ENCODE results near the gene NCBP2L. TPM values are rescaled to one million over a fixed set of nuclear protein-coding genes. Genes with fewer than 3 reads are reported as not detected.

NCBP2L gene
- total and polyA plus RNA-seq, 4 donors, result 0.02 to 0.24 (median 0.08) TPM; not detected in 1

DNA sequence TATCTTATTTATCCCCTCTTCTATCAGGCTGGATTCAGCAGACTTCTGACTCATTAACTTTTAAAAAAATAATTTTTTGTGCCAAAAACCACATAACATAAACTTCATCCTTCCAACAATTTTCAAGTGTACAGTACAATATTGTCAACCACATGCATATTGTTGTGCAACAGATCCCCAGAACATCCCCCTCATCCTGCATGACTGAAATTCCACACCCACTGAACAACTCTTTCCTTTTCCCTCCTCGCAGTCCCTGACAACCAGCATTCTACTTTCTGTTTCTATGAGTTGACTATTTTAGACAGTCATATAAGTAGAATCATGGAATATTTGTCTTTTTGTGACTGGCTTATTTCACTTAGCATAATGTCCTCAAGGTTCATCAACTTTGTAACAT, 45.9 kb downstream of the NCBP2L start (continued):
- TF ChIP-seq EGR1 (IDR thresholded peaks at IDR 0.05; ENCODE audit: low read depth in 2 of 2), result no peak
- TF ChIP-seq, protein P1, sequence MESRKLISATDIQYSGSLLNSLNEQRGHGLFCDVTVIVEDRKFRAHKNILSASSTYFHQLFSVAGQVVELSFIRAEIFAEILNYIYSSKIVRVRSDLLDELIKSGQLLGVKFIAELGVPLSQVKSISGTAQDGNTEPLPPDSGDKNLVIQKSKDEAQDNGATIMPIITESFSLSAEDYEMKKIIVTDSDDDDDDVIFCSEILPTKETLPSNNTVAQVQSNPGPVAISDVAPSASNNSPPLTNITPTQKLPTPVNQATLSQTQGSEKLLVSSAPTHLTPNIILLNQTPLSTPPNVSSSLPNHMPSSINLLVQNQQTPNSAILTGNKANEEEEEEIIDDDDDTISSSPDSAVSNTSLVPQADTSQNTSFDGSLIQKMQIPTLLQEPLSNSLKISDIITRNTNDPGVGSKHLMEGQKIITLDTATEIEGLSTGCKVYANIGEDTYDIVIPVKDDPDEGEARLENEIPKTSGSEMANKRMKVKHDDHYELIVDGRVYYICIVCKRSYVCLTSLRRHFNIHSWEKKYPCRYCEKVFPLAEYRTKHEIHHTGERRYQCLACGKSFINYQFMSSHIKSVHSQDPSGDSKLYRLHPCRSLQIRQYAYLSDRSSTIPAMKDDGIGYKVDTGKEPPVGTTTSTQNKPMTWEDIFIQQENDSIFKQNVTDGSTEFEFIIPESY (IDR thresholded peaks at IDR 0.05), result no peak

DNA sequence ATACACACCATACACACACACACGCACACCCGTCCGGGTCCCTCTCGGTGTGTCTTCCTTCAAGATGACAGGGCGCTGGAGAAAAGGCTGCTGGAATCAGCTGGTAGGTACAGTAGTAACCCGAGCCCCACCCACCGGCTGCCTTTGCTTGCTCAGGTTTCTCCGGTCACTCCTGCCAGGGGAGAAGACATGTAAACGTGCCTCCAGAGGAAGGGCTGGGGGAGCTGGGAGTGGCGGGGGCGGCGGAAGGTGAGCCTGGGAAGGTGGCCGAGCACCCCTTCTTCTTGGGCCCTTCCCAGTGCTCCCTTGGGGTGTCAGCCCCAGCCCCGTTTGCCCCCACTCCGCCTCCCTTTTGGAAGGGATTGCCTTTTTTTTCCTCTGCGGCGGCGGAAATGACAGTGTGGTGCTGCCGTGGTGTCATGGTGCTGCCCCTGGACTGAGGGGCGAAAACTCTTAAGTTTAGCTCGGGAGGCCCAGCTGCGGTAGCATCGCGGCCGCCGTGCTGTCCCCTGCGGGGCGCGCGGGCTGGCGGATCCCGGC, 48.2 kb downstream of the NCBP2L start, which contains the start of gene MID2:
TSS of gene MID2 (plus strand) at position 169 of the 540 bp plus-strand sequence. CDS start 561 bp downstream, outside the sequence.
- DNase-seq (ENCODE audit: low spot score), result peak; percentile 37
- Histone ChIP-seq H3K4me3 (ENCODE audit: low read depth in 1 of 3, low read length in 3 of 3) (peak within 1 kb of the TSS; percentile 42 to 74 (median 59)), H3K9me3 (ENCODE audit: control insufficient read depth in 4 of 4, low read length in 3 of 4) (no peaks in the 10 kb centered on the region), H3K27ac (ENCODE audit: low read depth in 1 of 2, low read length in 2 of 2) (peak within 1 kb of the TSS; percentile 70 to 81), H3K36me3 (ENCODE audit: control insufficient read depth in 4 of 4, insufficient read depth in 3 of 4, low read depth in 1 of 4, low read length in 3 of 4) (no peaks in the 10 kb centered on the region), H3K27me3 (ENCODE audit: control insufficient read depth in 4 of 4, insufficient read depth in 4 of 4, low read length in 3 of 4) (peaks cover 0 to 3% (median 0%) of the 10 kb centered on the region in 4 donors), H3K4me1 (ENCODE audit: control insufficient read depth in 4 of 4, insufficient read depth in 4 of 4, low read length in 3 of 4) (peaks cover 0 to 5% (median under 1%) of the 10 kb centered on the region in 4 donors), H3K9ac (ENCODE audit: low read depth in 1 of 2, low read length in 2 of 2) (peak within 1 kb of the TSS; percentile 19 to 36)
- under 1% methylated on average over 32 of the region's 32 CpGs for WGBS
- TF ChIP-seq GABPA (IDR thresholded peaks at IDR 0.05 in 1 of 2, conservative IDR thresholded peaks at IDR 0.05 in 1 of 2) (no peak), YY1 (IDR thresholded peaks at IDR 0.05) (peak; percentile 27)

DNA sequence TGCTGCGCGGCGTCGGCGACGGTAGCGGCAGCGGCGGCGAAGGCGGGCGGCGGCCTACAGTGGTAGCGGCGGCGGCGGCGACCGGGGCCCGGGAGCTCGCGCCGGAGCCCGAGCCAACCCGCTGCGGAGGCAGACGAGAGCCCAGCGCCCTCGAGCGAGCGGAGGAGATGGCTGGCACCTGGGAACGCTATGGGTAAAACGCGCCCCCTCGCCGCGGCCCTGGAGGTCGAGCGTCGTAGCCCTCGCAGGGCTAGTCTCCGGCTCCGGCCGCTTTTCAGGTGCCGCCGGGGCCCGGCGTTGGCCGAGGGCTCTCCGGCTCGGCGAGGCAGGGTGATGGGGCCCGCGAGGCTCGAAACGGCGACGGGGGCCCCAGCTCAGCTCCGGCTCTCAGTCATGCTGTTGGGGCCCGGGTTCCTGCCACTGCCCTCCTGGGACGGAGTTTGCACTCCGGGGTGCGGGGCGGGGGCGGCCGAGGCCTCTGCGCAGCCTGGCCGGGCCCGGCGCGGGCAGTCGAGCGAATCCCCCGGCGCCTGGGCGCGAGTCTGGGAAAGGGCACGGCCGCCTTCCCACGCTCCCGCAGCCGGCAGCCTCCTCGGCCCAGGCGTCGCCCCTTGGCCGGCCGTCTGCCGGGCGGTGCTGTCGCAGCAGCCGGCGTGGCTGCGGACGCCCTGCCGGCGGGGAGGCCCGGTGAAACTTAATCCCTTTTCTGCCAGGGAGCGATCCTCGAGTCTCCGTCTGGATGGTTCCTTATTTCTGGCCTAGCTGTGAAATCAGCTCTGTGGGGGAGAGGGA, 48.9 kb downstream of the NCBP2L start:
- no peaks in the 10 kb centered on the region for H3K9me3 ChIP-seq (ENCODE audit: control insufficient read depth in 4 of 4, low read length in 3 of 4)
- H3K27me3 ChIP-seq (ENCODE audit: control insufficient read depth in 4 of 4, insufficient read depth in 4 of 4, low read length in 3 of 4), result peaks cover 0 to 3% (median 0%) of the 10 kb centered on the region in 4 donors
- peak overlapping the region; percentile 42 to 74 (median 59) for H3K4me3 ChIP-seq (ENCODE audit: low read depth in 1 of 3, low read length in 3 of 3)
- peak; percentile 33 for DNase-seq (ENCODE audit: low spot score)
- under 1% methylated on average over 98 of the region's 100 CpGs for WGBS
- peaks cover 0 to 5% (median under 1%) of the 10 kb centered on the region in 4 donors for H3K4me1 ChIP-seq (ENCODE audit: control insufficient read depth in 4 of 4, insufficient read depth in 4 of 4, low read length in 3 of 4)
- H3K27ac ChIP-seq (ENCODE audit: low read depth in 1 of 2, low read length in 2 of 2), result peak overlapping the region; percentile 70 to 81
- TF ChIP-seq, protein P2, sequence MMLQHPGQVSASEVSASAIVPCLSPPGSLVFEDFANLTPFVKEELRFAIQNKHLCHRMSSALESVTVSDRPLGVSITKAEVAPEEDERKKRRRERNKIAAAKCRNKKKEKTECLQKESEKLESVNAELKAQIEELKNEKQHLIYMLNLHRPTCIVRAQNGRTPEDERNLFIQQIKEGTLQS (IDR thresholded peaks at IDR 0.05), result no peak
- no peak for TF ChIP-seq JUND (IDR thresholded peaks at IDR 0.05)
- TF ChIP-seq SP1 (IDR thresholded peaks at IDR 0.05), result no peak
- TF ChIP-seq HNF4G (IDR thresholded peaks at IDR 0.05), result no peak
- TF ChIP-seq FOXA2 (IDR thresholded peaks at IDR 0.05), result no peak
- no peak for TF ChIP-seq YY1 (IDR thresholded peaks at IDR 0.05)
- no peak for TF ChIP-seq HNF4A (conservative IDR thresholded peaks at IDR 0.05)
- TF ChIP-seq RAD21 (IDR thresholded peaks at IDR 0.05), result no peak
- TF ChIP-seq, protein P3, sequence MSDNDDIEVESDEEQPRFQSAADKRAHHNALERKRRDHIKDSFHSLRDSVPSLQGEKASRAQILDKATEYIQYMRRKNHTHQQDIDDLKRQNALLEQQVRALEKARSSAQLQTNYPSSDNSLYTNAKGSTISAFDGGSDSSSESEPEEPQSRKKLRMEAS (IDR thresholded peaks at IDR 0.05), result no peak
- TF ChIP-seq GABPA (IDR thresholded peaks at IDR 0.05 in 1 of 2, conservative IDR thresholded peaks at IDR 0.05 in 1 of 2), result no peak
- no peak for TF ChIP-seq RXRA (IDR thresholded peaks at IDR 0.05)
- TF ChIP-seq NR2F2 (IDR thresholded peaks at IDR 0.05), result no peak
- TF ChIP-seq, protein P4, sequence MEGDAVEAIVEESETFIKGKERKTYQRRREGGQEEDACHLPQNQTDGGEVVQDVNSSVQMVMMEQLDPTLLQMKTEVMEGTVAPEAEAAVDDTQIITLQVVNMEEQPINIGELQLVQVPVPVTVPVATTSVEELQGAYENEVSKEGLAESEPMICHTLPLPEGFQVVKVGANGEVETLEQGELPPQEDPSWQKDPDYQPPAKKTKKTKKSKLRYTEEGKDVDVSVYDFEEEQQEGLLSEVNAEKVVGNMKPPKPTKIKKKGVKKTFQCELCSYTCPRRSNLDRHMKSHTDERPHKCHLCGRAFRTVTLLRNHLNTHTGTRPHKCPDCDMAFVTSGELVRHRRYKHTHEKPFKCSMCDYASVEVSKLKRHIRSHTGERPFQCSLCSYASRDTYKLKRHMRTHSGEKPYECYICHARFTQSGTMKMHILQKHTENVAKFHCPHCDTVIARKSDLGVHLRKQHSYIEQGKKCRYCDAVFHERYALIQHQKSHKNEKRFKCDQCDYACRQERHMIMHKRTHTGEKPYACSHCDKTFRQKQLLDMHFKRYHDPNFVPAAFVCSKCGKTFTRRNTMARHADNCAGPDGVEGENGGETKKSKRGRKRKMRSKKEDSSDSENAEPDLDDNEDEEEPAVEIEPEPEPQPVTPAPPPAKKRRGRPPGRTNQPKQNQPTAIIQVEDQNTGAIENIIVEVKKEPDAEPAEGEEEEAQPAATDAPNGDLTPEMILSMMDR (IDR thresholded peaks at IDR 0.05; ENCODE audit: low read depth, low read length, missing input control), result no peak
- no peak for TF ChIP-seq FOXA1 (IDR thresholded peaks at IDR 0.05)
- peak overlapping the region; percentile 19 to 36 for H3K9ac ChIP-seq (ENCODE audit: low read depth in 1 of 2, low read length in 2 of 2)
- no peaks in the 10 kb centered on the region for H3K36me3 ChIP-seq (ENCODE audit: control insufficient read depth in 4 of 4, insufficient read depth in 3 of 4, low read depth in 1 of 4, low read length in 3 of 4)

Measured in liver (tissue), 9 donors.